Endothelial cell of umbilical vein (primary cell): ENCODE measurements around the gene CARS1. TPM values are rescaled to one million over a fixed set of nuclear protein-coding genes. Genes with fewer than 3 reads are reported as not detected.

Experiments used
- BruUV-seq: library from RNA; stranded (reverse); fragments of 400-500 nt; replicated peaks from 2 replicates; lab custom pipeline; 2021; lab: Mats Ljungman, UMichigan
- CTCF ChIA-PET: fragments of 300-600, 350-600 bp; sonication (Branson Sonifier 250); formaldehyde crosslinking; loops from one replicate; lab custom pipeline; 2021; ENCODE audit warnings: antibody characterized with exemption, inconsistent platforms; lab: Charles Lee
- POLR2A ChIA-PET: fragments of 300-600, 350-600 bp; sonication (Branson Sonifier 250); formaldehyde crosslinking; loops from one replicate; lab custom pipeline; 2021; ENCODE audit warnings: antibody characterized with exemption, inconsistent platforms; lab: Charles Lee
- DNase-seq: peaks from one replicate; pipeline ENCODE4 v3.0.0-alpha.2; 2011; ENCODE audit warnings: low read depth, low spot score
- FAIRE-seq: peaks from 2 replicates; lab custom pipeline; 2011; peaks lifted over from hg19 to GRCh38; lab: Jason Lieb, UNC
- H2AFZ ChIP-seq: 2 replicates; pipeline ENCODE4 v1.6.0; 2012; ENCODE audit warnings: low read depth, low read length, control low read depth, inconsistent platforms
- H3K27ac ChIP-seq: 2 replicates; pipeline ENCODE4 v1.5.1; 2011; ENCODE audit warnings: low read depth, mild to moderate bottlenecking, control low read depth, low read length, moderate library complexity; ENCODE audit not compliant: insufficient read depth
- H3K27me3 ChIP-seq, 2 experiments: 2 replicates each; pipeline versions ENCODE4 v1.6.0 to v1.6.1; 2011; ENCODE audit warnings: low read length in 2 of 2, mixed read lengths in 1 of 2; ENCODE audit not compliant: control insufficient read depth in 2 of 2, insufficient read depth in 2 of 2
- H3K36me3 ChIP-seq, 2 experiments: 2 replicates in 1 of 2; 3 replicates in 1 of 2; pipeline ENCODE4 v1.5.1; 2011; ENCODE audit warnings: low read length in 2 of 2, mild to moderate bottlenecking in 1 of 2, moderate library complexity in 1 of 2; ENCODE audit not compliant: control insufficient read depth in 2 of 2, insufficient read depth in 2 of 2; ENCODE audit errors: extremely low read depth in 1 of 2
- H3K4me1 ChIP-seq: 3 replicates; pipeline ENCODE4 v1.5.1; 2011; ENCODE audit warnings: mild to moderate bottlenecking, low read length; ENCODE audit not compliant: control insufficient read depth, insufficient read depth; ENCODE audit errors: extremely low read depth
- H3K4me2 ChIP-seq: 2 replicates; pipeline ENCODE4 v1.6.1; 2011; ENCODE audit warnings: low read length, control low read depth, mixed read lengths; ENCODE audit not compliant: insufficient read depth
- H3K4me3 ChIP-seq, 3 experiments: fragments of 200-600 bp in 1 of 3; sonication (generic), shearing (Covaris generic) in 1 of 3; replicated peaks in 1 of 3; 2 replicates each; pipeline ENCODE4 v1.5.1; 2011 to 2016; ENCODE audit warnings: control low read depth in 3 of 3, low read length in 3 of 3, mild to moderate bottlenecking in 2 of 3, inconsistent platforms in 1 of 3, low read depth in 1 of 3, moderate library complexity in 1 of 3; ENCODE audit not compliant: insufficient read depth in 1 of 3
- H3K79me2 ChIP-seq: 2 replicates; pipeline ENCODE4 v1.6.0; 2012; ENCODE audit warnings: low read length, inconsistent platforms; ENCODE audit not compliant: control insufficient read depth, insufficient read depth
- H3K9ac ChIP-seq: replicated peaks from 2 replicates; pipeline ENCODE3; 2011; ENCODE audit warnings: low read length, control low read depth; ENCODE audit not compliant: insufficient read depth; ENCODE audit errors: extremely low read depth
- H3K9me1 ChIP-seq: replicated peaks from 3 replicates; pipeline ENCODE4 v1.6.0; 2011; ENCODE audit warnings: mild to moderate bottlenecking, low read length; ENCODE audit not compliant: control insufficient read depth, insufficient read depth; ENCODE audit errors: extremely low read depth
- H3K9me3 ChIP-seq: replicated peaks from 2 replicates; pipeline ENCODE4 v1.5.1; 2012; ENCODE audit warnings: low read length, inconsistent platforms; ENCODE audit not compliant: control insufficient read depth, insufficient read depth
- H4K20me1 ChIP-seq: replicated peaks from 2 replicates; pipeline ENCODE3; 2011; ENCODE audit warnings: mild to moderate bottlenecking, low read length; ENCODE audit not compliant: control insufficient read depth, insufficient read depth; ENCODE audit errors: extremely low read depth
- EZH2 ChIP-seq: IDR thresholded peaks from 2 replicates; pipeline ENCODE4 v1.6.1; 2012; ENCODE audit warnings: borderline replicate concordance, low read depth, mild to moderate bottlenecking, moderate library complexity, low read length, inconsistent platforms; ENCODE audit not compliant: severe bottlenecking
- FOS ChIP-seq: IDR thresholded peaks from 2 replicates; pipeline ENCODE4 v1.6.1; 2011; ENCODE audit warnings: mild to moderate bottlenecking, low read length, moderate library complexity, borderline replicate concordance; ENCODE audit not compliant: insufficient read depth
- GATA2 ChIP-seq: IDR thresholded peaks from 2 replicates; pipeline ENCODE4 v1.7.0; 2011; ENCODE audit warnings: low read depth, mild to moderate bottlenecking, moderate library complexity, mixed read lengths, low read length; ENCODE audit not compliant: insufficient read length, insufficient read depth
- JUN ChIP-seq: IDR thresholded peaks from 2 replicates; pipeline ENCODE4 v1.6.1; 2011; ENCODE audit warnings: borderline replicate concordance, low read depth; ENCODE audit not compliant: insufficient read length, insufficient read depth
- MYC ChIP-seq: IDR thresholded peaks from one replicate; pipeline ENCODE4 v1.6.1; 2011; ENCODE audit warnings: mild to moderate bottlenecking, low read depth, low read length
- POLR2A ChIP-seq: IDR thresholded peaks from 2 replicates; pipeline ENCODE4 v1.6.1; 2012; ENCODE audit warnings: low read depth, mild to moderate bottlenecking, control low read depth, low read length
- POLR2AphosphoS5 ChIP-seq: IDR thresholded peaks from 2 replicates; pipeline ENCODE4 v1.6.1; 2012; ENCODE audit warnings: low read depth, mild to moderate bottlenecking, control low read depth, low read length, moderate library complexity; ENCODE audit not compliant: insufficient read depth
- dilution Hi-C: fragments of 300-500 bp; cut with MboI; formaldehyde crosslinking; loops from one replicate; pipeline ENCODE4 v1.15.0; 2019; ENCODE audit warnings: low sequenced_read_pairs; ENCODE audit not compliant: extremely low pct_ligation_motif_present
- intact Hi-C: fragments of 100-400 bp; cut with micrococcal nuclease; formaldehyde crosslinking; loops from one replicate; pipeline ENCODE4 v1.10.0; 2022
- polyA plus RNA-seq, 4 experiments: library from polyadenylated mRNA; depleted of rRNA in 3 of 4; stranded (reverse) in 3 of 4; unstranded in 1 of 4; fragments of >200 nt; gene quantifications; 2 replicates each; pipeline versions ENCODE4 v1.2.1 to v1.2.3, GENCODE V29; 2011 to 2012; ENCODE audit warnings: missing spikeins in 1 of 4
- total RNA-seq: library from RNA; stranded (reverse); gene quantifications from 2 replicates; pipeline ENCODE4 v1.2.3, GENCODE V29; 2021
- TF ChIP-seq, protein P1 (sequence below): IDR thresholded peaks from 2 replicates; pipeline ENCODE4 v1.6.1; 2011; ENCODE audit not compliant: insufficient read depth, insufficient read length

CARS1 gene
- total and polyA plus RNA-seq, 2 donors (not counting 3 experiments of a cell fraction or from before 2014, with no cell fraction given), result 43.5 to 66.2 TPM

DNA sequence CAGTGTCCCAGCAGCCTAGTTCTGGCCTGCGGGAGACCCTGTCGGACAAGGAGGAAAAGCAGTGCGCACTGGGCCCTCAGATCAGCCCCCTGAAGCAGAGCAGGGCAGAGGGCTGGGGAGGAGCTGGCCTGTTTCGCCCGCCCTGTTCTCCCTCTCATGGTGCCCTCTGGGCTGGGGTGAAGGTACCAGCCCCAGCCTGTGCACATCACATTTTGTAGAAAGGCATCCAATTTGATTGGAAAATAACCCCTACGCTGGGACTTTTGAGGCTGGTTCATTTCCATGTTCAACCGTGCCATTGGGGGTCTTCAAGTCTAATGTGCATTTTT lies 64.3 kb downstream of the CARS1 start:
- peak overlapping the region; percentile 55 to 64 (median 60) for H3K4me3 ChIP-seq
- H3K27me3 ChIP-seq, result no peaks in the 10 kb centered on the region
- H3K27ac ChIP-seq, result no peak overlapping the region
- no TSS peak for BruUV-seq
- no peaks in the 10 kb centered on the region for H3K9me3 ChIP-seq
- peaks cover 30% of the 10 kb centered on the region for H3K4me1 ChIP-seq
- DNase-seq (no peak), FAIRE-seq (no peak)
- H4K20me1 ChIP-seq, result peaks cover 4% of the 10 kb centered on the region
- no peaks in the 10 kb centered on the region for H3K36me3 ChIP-seq
- no peak for TF ChIP-seq EZH2
- TF ChIP-seq GATA2, result no peak
- no peak for TF ChIP-seq POLR2A
- no peak for TF ChIP-seq MYC
- TF ChIP-seq FOS, result no peak
- no peak for TF ChIP-seq POLR2AphosphoS5
- no peak for TF ChIP-seq JUN
- TF ChIP-seq, protein P1, sequence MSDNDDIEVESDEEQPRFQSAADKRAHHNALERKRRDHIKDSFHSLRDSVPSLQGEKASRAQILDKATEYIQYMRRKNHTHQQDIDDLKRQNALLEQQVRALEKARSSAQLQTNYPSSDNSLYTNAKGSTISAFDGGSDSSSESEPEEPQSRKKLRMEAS, result no peak
- peaks cover 39% of the 10 kb centered on the region for H3K79me2 ChIP-seq
- dilution Hi-C loops, result no loop called here
- CTCF ChIA-PET, result interaction anchor here (0.7 kb wide), 1 partner anchor 460 kb away, joined by 3 read pairs; no protein-coding TSS in a partner anchor
- H3K4me2 ChIP-seq, result peak overlapping the region; percentile 68
- peak overlapping the region; percentile 85 for H3K9ac ChIP-seq
- intact Hi-C loops, result loop anchor here (1.0 to 10.0 kb wide), 4 partner anchors 63 to 458 kb away; partner anchors contain the start of gene CARS1
- peak overlapping the region; percentile 93 for H2AFZ ChIP-seq
- POLR2A ChIA-PET, result no interaction called here
- H3K9me1 ChIP-seq, result no peaks in the 10 kb centered on the region
